RPMI7951 (cell line): Measurements from ENCODE around the gene GATA5. TPM values are rescaled to one million over a fixed set of nuclear protein-coding genes. Genes with fewer than 3 reads are reported as not detected.

Experiments used
- DNase-seq: peaks from one replicate; pipeline ENCODE4 v3.0.0-alpha.2; 2012; ENCODE audit warnings: low read depth
- total RNA-seq: library from RNA; depleted of rRNA; stranded (reverse); fragments of >200 nt; shearing (Covaris generic); gene quantifications from 2 replicates; pipeline ENCODE4 v1.2.3, GENCODE V29; 2014

Gene GATA5
- total RNA-seq, 1 experiment from 2014 or later, result not detected

- DNase-seq, result no peak
Measured at GRCh38 chr20:62454904-62455636, 20.7 kb downstream of the GATA5 start.

- no peak for DNase-seq
Measured at GRCh38 chr20:62453186-62453808, 22.5 kb downstream of the GATA5 start.

GRCh38 chr20:62452475-62453095, 23.2 kb downstream of the GATA5 start:
- DNase-seq, result no peak

- DNase-seq, result no peak
Measured at GRCh38 chr20:62451970-62452369, 23.8 kb downstream of the GATA5 start.

GRCh38 chr20:62451156-62451767, 24.5 kb downstream of the GATA5 start:
- DNase-seq, result no peak

- DNase-seq, result peak; percentile 14
Measured at GRCh38 chr20:62449951-62450691, 25.7 kb downstream of the GATA5 start.

GRCh38 chr20:62448788-62449187, 27.0 kb downstream of the GATA5 start:
- no peak for DNase-seq

GRCh38 chr20:62448038-62448437, 27.8 kb downstream of the GATA5 start:
- DNase-seq, result no peak

GRCh38 chr20:62446888-62447869, 28.6 kb downstream of the GATA5 start:
- DNase-seq, result no peak

- DNase-seq, result no peak
Measured at GRCh38 chr20:62446481-62446880, 29.3 kb downstream of the GATA5 start.

- no peak for DNase-seq
Measured at GRCh38 chr20:62445553-62446340, 30.0 kb downstream of the GATA5 start.

GRCh38 chr20:62444286-62444685, 31.5 kb downstream of the GATA5 start:
- DNase-seq, result no peak

- DNase-seq, result peak; percentile 69
Measured at GRCh38 chr20:62441987-62442539, 33.7 kb downstream of the GATA5 start.

- no peak for DNase-seq
Measured at GRCh38 chr20:62439218-62439617, 36.6 kb downstream of the GATA5 start.

- DNase-seq, result no peak
Measured at GRCh38 chr20:62437927-62438326, 37.9 kb downstream of the GATA5 start.

GRCh38 chr20:62437496-62437895, 38.3 kb downstream of the GATA5 start:
- no peak for DNase-seq

- no peak for DNase-seq
Measured at GRCh38 chr20:62436692-62437091, 39.1 kb downstream of the GATA5 start.

GRCh38 chr20:62433658-62434497, 41.9 kb downstream of the GATA5 start:
- no peak for DNase-seq
